Kidney epithelial cell (primary cell): Measurements from ENCODE around the gene ALDOA. TPM values are rescaled to one million over a fixed set of nuclear protein-coding genes. Genes with fewer than 3 reads are reported as not detected.

Source experiments
- DNase-seq: peaks from one replicate; pipeline ENCODE4 v3.0.0-alpha.2; 2010; ENCODE audit warnings: low read depth
- H3K27me3 ChIP-seq: 2 replicates; pipeline ENCODE4 v1.6.0; 2011; ENCODE audit warnings: low read length; ENCODE audit not compliant: control insufficient read depth, insufficient read depth
- H3K36me3 ChIP-seq: 2 replicates; pipeline ENCODE4 v1.5.1; 2011; ENCODE audit warnings: low read length; ENCODE audit not compliant: control insufficient read depth, insufficient read depth
- H3K4me3 ChIP-seq: 2 replicates; pipeline ENCODE4 v1.5.1; 2011; ENCODE audit warnings: low read depth, mild to moderate bottlenecking, control low read depth, low read length
- CTCF ChIP-seq: IDR thresholded peaks from 2 replicates; pipeline ENCODE4 v1.5.1; 2011; ENCODE audit warnings: mild to moderate bottlenecking, moderate library complexity, low read length, control low read depth, inconsistent platforms; ENCODE audit not compliant: insufficient read depth, poor library complexity, severe bottlenecking
- total RNA-seq: library from RNA; depleted of rRNA; stranded (reverse); fragments of >200 nt; gene quantifications from 2 replicates; pipeline ENCODE4 v1.2.3, GENCODE V29; 2015

Gene ALDOA
- total RNA-seq, 1 donor from 2014 or later = 826 TPM

DNA sequence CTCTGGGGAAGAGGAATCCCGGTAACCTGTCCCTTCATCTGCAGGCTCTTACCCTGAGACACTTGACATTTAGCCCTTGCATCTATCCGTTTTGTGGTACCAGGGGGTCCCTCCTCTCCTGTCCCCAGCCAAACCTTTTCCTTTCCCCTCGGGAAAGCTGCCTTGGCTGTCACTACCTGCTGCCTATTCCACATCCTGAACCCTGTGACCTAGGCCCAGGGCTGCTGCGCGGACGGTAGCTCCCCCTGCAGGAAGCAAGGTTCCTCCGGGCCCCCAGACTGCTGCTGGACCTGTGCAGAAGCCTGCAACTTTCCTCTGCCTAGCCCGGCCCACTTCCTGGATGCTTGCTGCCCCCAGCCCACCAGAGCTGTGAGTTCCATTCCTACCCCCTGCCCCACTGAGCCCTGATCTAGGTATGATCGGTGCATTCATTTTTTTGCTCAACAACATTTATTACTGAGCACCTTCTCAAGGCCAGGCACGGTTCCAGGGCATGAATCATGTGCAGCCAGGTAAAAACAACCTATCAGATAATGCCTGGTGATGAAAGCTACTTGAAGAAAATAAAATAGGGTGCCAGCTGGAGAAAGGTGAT is 10.5 kb upstream of the ALDOA start:
- Histone ChIP-seq H3K36me3 (no peaks in the 10 kb centered on the region), H3K4me3 (no peak overlapping the region), H3K27me3 (no peaks in the 10 kb centered on the region)
- TF ChIP-seq CTCF = peak; percentile 83
- no peak for DNase-seq

- no peaks in the 10 kb centered on the region for H3K27me3 ChIP-seq
- H3K36me3 ChIP-seq = no peaks in the 10 kb centered on the region
- no peak overlapping the region for H3K4me3 ChIP-seq
- DNase-seq = no peak
- TF ChIP-seq CTCF = no peak
Observed at GRCh38 chr16:30060346-30060745, 5.2 kb upstream of the ALDOA start.

DNA sequence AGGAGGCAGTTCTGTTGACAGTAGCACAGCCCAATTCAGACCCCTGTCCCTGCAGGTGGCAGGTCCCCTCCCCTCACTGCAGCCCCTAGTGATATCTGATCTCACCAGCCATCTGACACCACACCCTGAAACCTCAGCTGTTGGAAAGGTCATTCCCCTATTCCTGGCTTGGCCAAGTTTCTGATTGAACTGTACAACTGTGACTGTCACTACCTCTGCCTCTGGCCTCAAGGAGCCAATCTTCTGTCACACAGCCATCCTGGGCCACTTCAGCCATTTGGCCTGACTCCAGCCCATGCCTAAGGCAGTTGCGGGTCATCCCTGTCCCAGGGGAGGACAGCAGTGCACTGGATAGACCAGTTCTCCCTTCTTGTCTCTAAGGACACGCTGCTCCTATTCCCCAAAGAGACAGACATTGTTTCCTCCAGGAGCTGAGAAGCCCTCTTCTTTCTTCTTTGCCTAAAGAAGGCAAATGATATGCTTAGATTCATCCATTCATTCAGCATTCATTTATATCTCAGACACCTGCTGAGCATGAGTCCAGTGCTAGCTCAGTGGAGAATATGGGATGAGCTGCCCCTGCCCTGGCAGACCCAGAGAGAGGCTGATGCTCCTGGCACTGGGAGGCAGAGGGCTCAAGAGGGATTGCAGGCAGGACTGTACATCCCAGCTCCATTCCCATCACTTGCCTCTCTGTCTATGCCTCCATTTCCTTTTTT is 4.6 kb upstream of the ALDOA start:
- H3K36me3 ChIP-seq = no peaks in the 10 kb centered on the region
- DNase-seq = no peak
- no peak overlapping the region for H3K4me3 ChIP-seq
- no peak for TF ChIP-seq CTCF
- no peaks in the 10 kb centered on the region for H3K27me3 ChIP-seq

DNA sequence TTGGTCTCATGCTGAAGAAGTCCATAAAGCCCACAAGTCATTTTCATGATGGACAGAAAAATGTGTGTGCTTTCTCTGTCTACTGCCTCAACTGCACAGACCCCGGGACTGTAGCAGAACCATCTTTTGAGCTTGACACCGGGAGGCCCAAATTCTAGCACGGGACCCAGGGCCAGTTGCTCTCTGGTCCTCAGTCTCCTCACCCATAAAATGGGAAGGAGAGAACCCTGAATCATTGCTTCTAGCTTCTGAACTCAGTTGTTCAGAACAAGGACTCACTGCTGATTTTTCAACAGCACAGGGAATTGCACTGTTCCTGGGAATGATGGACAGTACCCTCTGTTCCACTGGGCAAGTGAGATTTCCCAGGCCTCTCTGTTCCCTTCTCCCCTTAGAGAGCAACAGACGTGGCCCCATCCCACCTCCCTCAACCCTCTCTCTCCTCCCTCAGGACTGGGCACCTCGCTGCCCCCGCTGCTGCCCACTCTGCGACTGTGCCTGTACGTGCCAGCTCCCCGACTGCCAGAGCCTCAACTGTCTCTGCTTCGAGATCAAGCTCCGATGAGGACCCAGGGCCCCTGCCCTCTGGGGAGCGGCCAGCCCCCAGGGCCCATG is 2.2 kb upstream of the ALDOA start:
- H3K36me3 ChIP-seq = no peaks in the 10 kb centered on the region
- no peak for DNase-seq
- H3K4me3 ChIP-seq = no peak overlapping the region
- no peak for TF ChIP-seq CTCF
- H3K27me3 ChIP-seq = no peaks in the 10 kb centered on the region

DNA sequence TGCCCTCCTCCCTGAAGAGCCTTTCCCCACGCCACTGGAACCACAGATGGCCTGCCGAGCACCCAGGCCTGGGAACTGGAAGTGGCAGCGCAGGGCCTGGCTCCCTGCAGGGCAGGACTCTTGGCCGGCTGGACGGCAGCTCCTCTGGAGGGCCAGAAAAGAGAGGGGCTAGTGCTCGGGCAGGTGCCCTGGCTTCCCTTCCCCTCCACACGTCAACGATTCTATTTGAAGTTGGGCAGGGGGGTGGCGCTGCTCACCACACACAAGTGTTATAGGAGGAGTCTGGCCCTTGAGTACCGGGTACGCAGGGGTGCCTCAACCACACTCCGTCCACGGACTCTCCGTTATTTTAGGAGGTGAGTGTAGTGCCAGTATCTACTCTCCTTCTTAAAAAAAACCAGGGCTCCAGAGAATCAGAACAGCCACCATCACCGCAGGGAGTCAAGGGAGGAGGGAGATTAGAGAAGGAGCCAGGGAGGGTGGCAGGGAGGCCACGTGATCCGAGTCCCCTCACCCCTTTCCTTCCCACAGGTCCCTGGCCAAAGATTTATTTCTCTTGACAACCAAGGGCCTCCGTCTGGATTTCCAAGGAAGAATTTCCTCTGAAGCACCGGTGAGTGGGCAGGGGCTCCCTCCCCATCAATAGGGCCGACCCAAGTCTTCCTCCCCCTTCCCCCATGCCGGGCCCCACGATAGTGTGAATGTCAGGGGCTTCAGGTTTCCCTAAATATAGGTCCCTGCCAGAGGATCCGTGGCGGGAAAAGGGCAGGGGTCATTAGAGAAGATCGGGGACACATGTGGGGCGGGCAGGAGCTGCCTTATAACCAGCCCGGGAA is 1.4 kb upstream of the ALDOA start:
- DNase-seq = no peak
- no peaks in the 10 kb centered on the region for H3K27me3 ChIP-seq
- peak; percentile 32 for TF ChIP-seq CTCF
- H3K36me3 ChIP-seq = no peaks in the 10 kb centered on the region
- peak overlapping the region; percentile 51 for H3K4me3 ChIP-seq
